Endothelial cell of umbilical vein (primary cell): ENCODE measurements around the gene ST3GAL5. TPM values are rescaled to one million over a fixed set of nuclear protein-coding genes. Genes with fewer than 3 reads are reported as not detected.

Source experiments
- BruUV-seq: library from RNA; stranded (reverse); fragments of 400-500 nt; replicated peaks from 2 replicates; lab custom pipeline; 2021; lab: Mats Ljungman, UMichigan
- CTCF ChIA-PET: fragments of 300-600, 350-600 bp; sonication (Branson Sonifier 250); formaldehyde crosslinking; loops from one replicate; lab custom pipeline; 2021; ENCODE audit warnings: antibody characterized with exemption, inconsistent platforms; lab: Charles Lee
- POLR2A ChIA-PET: fragments of 300-600, 350-600 bp; sonication (Branson Sonifier 250); formaldehyde crosslinking; loops from one replicate; lab custom pipeline; 2021; ENCODE audit warnings: antibody characterized with exemption, inconsistent platforms; lab: Charles Lee
- DNase-seq: peaks from one replicate; pipeline ENCODE4 v3.0.0-alpha.2; 2011; ENCODE audit warnings: low read depth, low spot score
- FAIRE-seq: peaks from 2 replicates; lab custom pipeline; 2011; peaks lifted over from hg19 to GRCh38; lab: Jason Lieb, UNC
- H2AFZ ChIP-seq: 2 replicates; pipeline ENCODE4 v1.6.0; 2012; ENCODE audit warnings: low read depth, low read length, control low read depth, inconsistent platforms
- H3K27ac ChIP-seq: 2 replicates; pipeline ENCODE4 v1.5.1; 2011; ENCODE audit warnings: low read depth, mild to moderate bottlenecking, control low read depth, low read length, moderate library complexity; ENCODE audit not compliant: insufficient read depth
- H3K27me3 ChIP-seq, 2 experiments: 2 replicates each; pipeline versions ENCODE4 v1.6.0 to v1.6.1; 2011; ENCODE audit warnings: low read length in 2 of 2, mixed read lengths in 1 of 2; ENCODE audit not compliant: control insufficient read depth in 2 of 2, insufficient read depth in 2 of 2
- H3K36me3 ChIP-seq, 2 experiments: 2 replicates in 1 of 2; 3 replicates in 1 of 2; pipeline ENCODE4 v1.5.1; 2011; ENCODE audit warnings: low read length in 2 of 2, mild to moderate bottlenecking in 1 of 2, moderate library complexity in 1 of 2; ENCODE audit not compliant: control insufficient read depth in 2 of 2, insufficient read depth in 2 of 2; ENCODE audit errors: extremely low read depth in 1 of 2
- H3K4me1 ChIP-seq: 3 replicates; pipeline ENCODE4 v1.5.1; 2011; ENCODE audit warnings: mild to moderate bottlenecking, low read length; ENCODE audit not compliant: control insufficient read depth, insufficient read depth; ENCODE audit errors: extremely low read depth
- H3K4me2 ChIP-seq: 2 replicates; pipeline ENCODE4 v1.6.1; 2011; ENCODE audit warnings: low read length, control low read depth, mixed read lengths; ENCODE audit not compliant: insufficient read depth
- H3K4me3 ChIP-seq, 3 experiments: fragments of 200-600 bp in 1 of 3; sonication (generic), shearing (Covaris generic) in 1 of 3; replicated peaks in 1 of 3; 2 replicates each; pipeline ENCODE4 v1.5.1; 2011 to 2016; ENCODE audit warnings: control low read depth in 3 of 3, low read length in 3 of 3, mild to moderate bottlenecking in 2 of 3, inconsistent platforms in 1 of 3, low read depth in 1 of 3, moderate library complexity in 1 of 3; ENCODE audit not compliant: insufficient read depth in 1 of 3
- H3K79me2 ChIP-seq: 2 replicates; pipeline ENCODE4 v1.6.0; 2012; ENCODE audit warnings: low read length, inconsistent platforms; ENCODE audit not compliant: control insufficient read depth, insufficient read depth
- H3K9ac ChIP-seq: replicated peaks from 2 replicates; pipeline ENCODE3; 2011; ENCODE audit warnings: low read length, control low read depth; ENCODE audit not compliant: insufficient read depth; ENCODE audit errors: extremely low read depth
- H3K9me1 ChIP-seq: replicated peaks from 3 replicates; pipeline ENCODE4 v1.6.0; 2011; ENCODE audit warnings: mild to moderate bottlenecking, low read length; ENCODE audit not compliant: control insufficient read depth, insufficient read depth; ENCODE audit errors: extremely low read depth
- H3K9me3 ChIP-seq: replicated peaks from 2 replicates; pipeline ENCODE4 v1.5.1; 2012; ENCODE audit warnings: low read length, inconsistent platforms; ENCODE audit not compliant: control insufficient read depth, insufficient read depth
- H4K20me1 ChIP-seq: replicated peaks from 2 replicates; pipeline ENCODE3; 2011; ENCODE audit warnings: mild to moderate bottlenecking, low read length; ENCODE audit not compliant: control insufficient read depth, insufficient read depth; ENCODE audit errors: extremely low read depth
- CTCF ChIP-seq, 2 donors: IDR thresholded peaks; 1 replicate in 1 of 2; 2 replicates in 1 of 2; pipeline ENCODE4 v1.5.1; 2011; ENCODE audit warnings: low read length in 2 of 2, mild to moderate bottlenecking in 2 of 2, moderate library complexity in 2 of 2, control low read depth in 1 of 2, inconsistent platforms in 1 of 2, low read depth in 1 of 2; ENCODE audit not compliant: insufficient read depth in 1 of 2; ENCODE audit errors: extremely low read depth in 1 of 2
- EZH2 ChIP-seq: IDR thresholded peaks from 2 replicates; pipeline ENCODE4 v1.6.1; 2012; ENCODE audit warnings: borderline replicate concordance, low read depth, mild to moderate bottlenecking, moderate library complexity, low read length, inconsistent platforms; ENCODE audit not compliant: severe bottlenecking
- FOS ChIP-seq: IDR thresholded peaks from 2 replicates; pipeline ENCODE4 v1.6.1; 2011; ENCODE audit warnings: mild to moderate bottlenecking, low read length, moderate library complexity, borderline replicate concordance; ENCODE audit not compliant: insufficient read depth
- GATA2 ChIP-seq: IDR thresholded peaks from 2 replicates; pipeline ENCODE4 v1.7.0; 2011; ENCODE audit warnings: low read depth, mild to moderate bottlenecking, moderate library complexity, mixed read lengths, low read length; ENCODE audit not compliant: insufficient read length, insufficient read depth
- JUN ChIP-seq: IDR thresholded peaks from 2 replicates; pipeline ENCODE4 v1.6.1; 2011; ENCODE audit warnings: borderline replicate concordance, low read depth; ENCODE audit not compliant: insufficient read length, insufficient read depth
- MAX ChIP-seq: IDR thresholded peaks from 2 replicates; pipeline ENCODE4 v1.6.1; 2011; ENCODE audit not compliant: insufficient read depth, insufficient read length
- MYC ChIP-seq: IDR thresholded peaks from one replicate; pipeline ENCODE4 v1.6.1; 2011; ENCODE audit warnings: mild to moderate bottlenecking, low read depth, low read length
- POLR2A ChIP-seq: IDR thresholded peaks from 2 replicates; pipeline ENCODE4 v1.6.1; 2012; ENCODE audit warnings: low read depth, mild to moderate bottlenecking, control low read depth, low read length
- POLR2AphosphoS5 ChIP-seq: IDR thresholded peaks from 2 replicates; pipeline ENCODE4 v1.6.1; 2012; ENCODE audit warnings: low read depth, mild to moderate bottlenecking, control low read depth, low read length, moderate library complexity; ENCODE audit not compliant: insufficient read depth
- dilution Hi-C: fragments of 300-500 bp; cut with MboI; formaldehyde crosslinking; loops from one replicate; pipeline ENCODE4 v1.15.0; 2019; ENCODE audit warnings: low sequenced_read_pairs; ENCODE audit not compliant: extremely low pct_ligation_motif_present
- intact Hi-C: fragments of 100-400 bp; cut with micrococcal nuclease; formaldehyde crosslinking; loops from one replicate; pipeline ENCODE4 v1.10.0; 2022
- polyA plus RNA-seq, 4 experiments: library from polyadenylated mRNA; depleted of rRNA in 3 of 4; stranded (reverse) in 3 of 4; unstranded in 1 of 4; fragments of >200 nt; gene quantifications; 2 replicates each; pipeline versions ENCODE4 v1.2.1 to v1.2.3, GENCODE V29; 2011 to 2012; ENCODE audit warnings: missing spikeins in 1 of 4
- total RNA-seq: library from RNA; stranded (reverse); gene quantifications from 2 replicates; pipeline ENCODE4 v1.2.3, GENCODE V29; 2021

Gene ST3GAL5
- total and polyA plus RNA-seq, 2 donors (not counting 3 experiments of a cell fraction or from before 2014, with no cell fraction given) = 9.5 to 16.0 TPM

GRCh38 chr2:85796046-85796340, 92.8 kb downstream of the ST3GAL5 start:
- no peak for DNase-seq
- Histone ChIP-seq H3K9ac (no peak overlapping the region), H2AFZ (no peak overlapping the region), H3K27ac (no peak overlapping the region), H3K36me3 (no peaks in the 10 kb centered on the region), H3K4me2 (no peak overlapping the region), H4K20me1 (no peaks in the 10 kb centered on the region), H3K79me2 (no peaks in the 10 kb centered on the region), H3K4me1 (peaks cover 25% of the 10 kb centered on the region), H3K9me1 (no peaks in the 10 kb centered on the region), H3K4me3 (no peak overlapping the region), H3K9me3 (no peaks in the 10 kb centered on the region), H3K27me3 (no peaks in the 10 kb centered on the region)
- no peak for FAIRE-seq
- no peak for TF ChIP-seq POLR2AphosphoS5
- no peak for TF ChIP-seq JUN
- TF ChIP-seq CTCF (IDR thresholded peaks at IDR 0.05; ENCODE audit: extremely low read depth in 1 of 2, insufficient read depth in 1 of 2, low read depth in 1 of 2, low read length in 2 of 2) = no peak
- TF ChIP-seq MYC = no peak
- no peak for TF ChIP-seq EZH2
- no peak for TF ChIP-seq GATA2
- no peak for TF ChIP-seq POLR2A
- no peak for TF ChIP-seq MAX
- TF ChIP-seq FOS = no peak
- CTCF ChIA-PET = interaction anchor here (2.1 to 2.3 kb wide), 3 partner anchors 43 to 67 kb away, joined by 8 to 11 read pairs (median 10); partner anchors contain the start of gene ATOH8
- dilution Hi-C loops = no loop called here
- no TSS peak for BruUV-seq
- intact Hi-C loops = no loop called here
- POLR2A ChIA-PET = no interaction called here
